Measurements from ENCODE around the gene RASA3. TPM values are rescaled to one million over a fixed set of nuclear protein-coding genes. Genes with fewer than 3 reads are reported as not detected.

The RASA3 gene
- total and polyA plus RNA-seq, 10 of the 15 experiments (the other 5 are each of a cell fraction or from before 2014, with no cell fraction given) = 0.79 to 33.9 (median 17.6) TPM

- TF ChIP-seq FOXK2 (IDR thresholded peaks at IDR 0.05) = no peak
- no peak for TF ChIP-seq ZNF24 (IDR thresholded peaks at IDR 0.05)
- no peak for TF ChIP-seq SMC3 (IDR thresholded peaks at IDR 0.05; ENCODE audit: borderline replicate concordance, low read length)
- no peak for TF ChIP-seq ZNF592 (IDR thresholded peaks at IDR 0.05)
- TF ChIP-seq JUND (IDR thresholded peaks at IDR 0.05; ENCODE audit: low read depth, low read length) = no peak
- TF ChIP-seq, protein P1, sequence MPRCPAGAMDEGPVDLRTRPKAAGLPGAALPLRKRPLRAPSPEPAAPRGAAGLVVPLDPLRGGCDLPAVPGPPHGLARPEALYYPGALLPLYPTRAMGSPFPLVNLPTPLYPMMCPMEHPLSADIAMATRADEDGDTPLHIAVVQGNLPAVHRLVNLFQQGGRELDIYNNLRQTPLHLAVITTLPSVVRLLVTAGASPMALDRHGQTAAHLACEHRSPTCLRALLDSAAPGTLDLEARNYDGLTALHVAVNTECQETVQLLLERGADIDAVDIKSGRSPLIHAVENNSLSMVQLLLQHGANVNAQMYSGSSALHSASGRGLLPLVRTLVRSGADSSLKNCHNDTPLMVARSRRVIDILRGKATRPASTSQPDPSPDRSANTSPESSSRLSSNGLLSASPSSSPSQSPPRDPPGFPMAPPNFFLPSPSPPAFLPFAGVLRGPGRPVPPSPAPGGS (IDR thresholded peaks at IDR 0.05; ENCODE audit: borderline replicate concordance, insufficient read depth, low read depth, low read length, poor library complexity, severe bottlenecking) = no peak
- no peak for TF ChIP-seq SMAD1 (IDR thresholded peaks at IDR 0.05; ENCODE audit: low read depth, partially characterized antibody)
- TF ChIP-seq RCOR1 (conservative IDR thresholded peaks at IDR 0.05; ENCODE audit: low read depth, low read length) = no peak
- TF ChIP-seq, protein P2, sequence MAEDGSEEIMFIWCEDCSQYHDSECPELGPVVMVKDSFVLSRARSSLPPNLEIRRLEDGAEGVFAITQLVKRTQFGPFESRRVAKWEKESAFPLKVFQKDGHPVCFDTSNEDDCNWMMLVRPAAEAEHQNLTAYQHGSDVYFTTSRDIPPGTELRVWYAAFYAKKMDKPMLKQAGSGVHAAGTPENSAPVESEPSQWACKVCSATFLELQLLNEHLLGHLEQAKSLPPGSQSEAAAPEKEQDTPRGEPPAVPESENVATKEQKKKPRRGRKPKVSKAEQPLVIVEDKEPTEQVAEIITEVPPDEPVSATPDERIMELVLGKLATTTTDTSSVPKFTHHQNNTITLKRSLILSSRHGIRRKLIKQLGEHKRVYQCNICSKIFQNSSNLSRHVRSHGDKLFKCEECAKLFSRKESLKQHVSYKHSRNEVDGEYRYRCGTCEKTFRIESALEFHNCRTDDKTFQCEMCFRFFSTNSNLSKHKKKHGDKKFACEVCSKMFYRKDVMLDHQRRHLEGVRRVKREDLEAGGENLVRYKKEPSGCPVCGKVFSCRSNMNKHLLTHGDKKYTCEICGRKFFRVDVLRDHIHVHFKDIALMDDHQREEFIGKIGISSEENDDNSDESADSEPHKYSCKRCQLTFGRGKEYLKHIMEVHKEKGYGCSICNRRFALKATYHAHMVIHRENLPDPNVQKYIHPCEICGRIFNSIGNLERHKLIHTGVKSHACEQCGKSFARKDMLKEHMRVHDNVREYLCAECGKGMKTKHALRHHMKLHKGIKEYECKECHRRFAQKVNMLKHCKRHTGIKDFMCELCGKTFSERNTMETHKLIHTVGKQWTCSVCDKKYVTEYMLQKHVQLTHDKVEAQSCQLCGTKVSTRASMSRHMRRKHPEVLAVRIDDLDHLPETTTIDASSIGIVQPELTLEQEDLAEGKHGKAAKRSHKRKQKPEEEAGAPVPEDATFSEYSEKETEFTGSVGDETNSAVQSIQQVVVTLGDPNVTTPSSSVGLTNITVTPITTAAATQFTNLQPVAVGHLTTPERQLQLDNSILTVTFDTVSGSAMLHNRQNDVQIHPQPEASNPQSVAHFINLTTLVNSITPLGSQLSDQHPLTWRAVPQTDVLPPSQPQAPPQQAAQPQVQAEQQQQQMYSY (CRISPR knock-in tag; IDR thresholded peaks at IDR 0.05) = no peak
- TF ChIP-seq, protein P3, sequence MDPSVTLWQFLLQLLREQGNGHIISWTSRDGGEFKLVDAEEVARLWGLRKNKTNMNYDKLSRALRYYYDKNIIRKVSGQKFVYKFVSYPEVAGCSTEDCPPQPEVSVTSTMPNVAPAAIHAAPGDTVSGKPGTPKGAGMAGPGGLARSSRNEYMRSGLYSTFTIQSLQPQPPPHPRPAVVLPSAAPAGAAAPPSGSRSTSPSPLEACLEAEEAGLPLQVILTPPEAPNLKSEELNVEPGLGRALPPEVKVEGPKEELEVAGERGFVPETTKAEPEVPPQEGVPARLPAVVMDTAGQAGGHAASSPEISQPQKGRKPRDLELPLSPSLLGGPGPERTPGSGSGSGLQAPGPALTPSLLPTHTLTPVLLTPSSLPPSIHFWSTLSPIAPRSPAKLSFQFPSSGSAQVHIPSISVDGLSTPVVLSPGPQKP (IDR thresholded peaks at IDR 0.05; ENCODE audit: low read depth, low read length) = no peak
- no peak for TF ChIP-seq HSF1 (IDR thresholded peaks at IDR 0.05; ENCODE audit: low read depth, low read length)
- TF ChIP-seq MTA2 (IDR thresholded peaks at IDR 0.05; ENCODE audit: low read depth) = no peak
- TF ChIP-seq GATAD2B (conservative IDR thresholded peaks at IDR 0.05; ENCODE audit: low read depth) = no peak
- TF ChIP-seq ZBED1 (IDR thresholded peaks at IDR 0.05; ENCODE audit: borderline replicate concordance) = no peak
- TF ChIP-seq DPF2 (IDR thresholded peaks at IDR 0.05) = 0 out of 2 replicates have a peak, but pooled peaks have one; percentile 45
- TF ChIP-seq CEBPB (IDR thresholded peaks at IDR 0.05; ENCODE audit: borderline replicate concordance in 1 of 2, low read depth in 2 of 2, low read length in 2 of 2) = no peak
- TF ChIP-seq POLR2AphosphoS2 (IDR thresholded peaks at IDR 0.05; ENCODE audit: low read depth, low read length) = no peak
Observed at GRCh38 chr13:114067886-114068651, 64.4 kb downstream of the RASA3 start (continued).

All from GM12878 (cell line).